HG03432 (cell line): ENCODE measurements around the gene TTYH3.
"Not testable (repeated sequence)": the region's sequence is repeated elsewhere in the genome, so short reads cannot be mapped to it uniquely, and the experiment has no call there.

ENCODE experiments used
- ATAC-seq: cut with Tn5 transposase; IDR thresholded peaks from one replicate; pipeline ENCODE4 v1.9.1; 2021; ENCODE audit warnings: mild to moderate bottlenecking, moderate library complexity; ENCODE audit not compliant: unreplicated experiment

The TTYH3 gene

DNA sequence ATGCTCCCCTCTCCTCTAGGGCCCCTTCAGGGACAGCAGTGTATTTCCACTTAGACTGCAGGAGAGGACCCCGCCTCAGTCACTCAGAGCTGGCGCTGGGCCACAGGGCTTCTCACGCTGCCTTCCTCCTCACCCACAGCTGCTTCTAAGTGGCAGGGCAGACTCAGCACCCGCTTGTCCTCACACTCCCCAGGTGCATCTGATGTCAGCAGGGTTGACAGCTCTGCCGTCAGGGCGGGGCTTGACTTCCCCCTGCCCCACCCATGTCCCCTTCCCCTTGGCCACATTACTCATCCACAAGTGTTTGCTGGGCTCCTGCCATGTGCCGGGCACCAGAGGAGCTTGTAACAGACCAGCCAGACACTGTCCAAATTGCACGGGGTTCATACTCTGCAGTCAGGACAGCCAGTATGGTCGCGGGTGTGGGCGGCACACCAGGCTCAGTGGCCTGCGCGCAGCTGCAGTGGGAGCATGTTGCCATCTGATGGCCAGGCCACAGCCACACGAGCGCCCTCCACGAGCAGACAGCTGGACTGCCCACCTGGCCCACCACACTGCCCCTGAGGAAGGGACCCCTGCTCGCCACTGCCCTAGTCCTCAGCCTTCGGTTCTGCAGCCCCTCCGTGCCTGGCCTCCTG lies 29.3 kb upstream of the TTYH3 start:
- ATAC-seq = no peak

DNA sequence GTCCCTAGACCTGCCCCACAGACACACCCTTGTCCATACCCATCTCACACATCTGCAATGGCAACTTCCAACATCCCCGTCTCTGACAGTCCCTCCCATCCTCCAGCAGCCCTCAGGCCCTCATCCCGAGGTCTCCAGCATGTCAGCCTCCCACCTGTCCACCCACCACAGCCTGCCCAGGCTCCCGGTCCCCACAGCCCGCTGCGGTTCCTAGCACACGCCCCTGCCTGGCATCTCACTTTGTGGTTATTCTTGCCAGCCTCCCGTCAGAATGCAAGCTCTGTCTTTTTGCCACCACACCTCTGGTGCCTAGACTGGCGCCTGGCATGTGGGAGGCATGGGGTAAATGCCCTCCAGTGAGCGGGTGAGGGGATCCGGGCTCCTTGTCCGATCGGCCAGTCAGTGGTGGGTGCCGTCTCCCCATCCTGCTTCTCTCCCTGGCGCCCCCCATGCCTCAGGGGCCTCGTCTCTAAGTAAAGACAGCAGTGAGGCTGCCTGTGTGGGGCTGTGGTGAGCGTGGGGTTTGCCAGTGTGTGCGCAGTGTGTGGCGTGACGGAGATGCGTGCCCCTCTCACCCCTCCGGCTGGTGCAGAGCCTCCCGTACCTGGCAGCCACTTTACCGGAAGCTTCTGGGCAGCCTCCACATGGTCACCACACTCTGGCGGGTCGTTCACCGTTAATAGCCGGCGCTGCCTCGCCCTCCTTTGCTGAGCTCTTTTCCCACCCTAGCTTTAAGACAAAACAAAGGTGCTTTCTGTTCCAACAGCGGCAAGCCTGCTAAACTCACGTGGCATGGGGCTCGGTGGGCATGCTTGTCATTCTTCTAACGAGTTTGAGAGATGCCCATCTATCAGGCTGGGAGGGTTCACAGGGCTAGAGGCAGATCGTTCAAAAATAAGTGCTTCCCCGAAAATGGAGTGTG lies 28.5 kb upstream of the TTYH3 start:
- no peak for ATAC-seq

DNA sequence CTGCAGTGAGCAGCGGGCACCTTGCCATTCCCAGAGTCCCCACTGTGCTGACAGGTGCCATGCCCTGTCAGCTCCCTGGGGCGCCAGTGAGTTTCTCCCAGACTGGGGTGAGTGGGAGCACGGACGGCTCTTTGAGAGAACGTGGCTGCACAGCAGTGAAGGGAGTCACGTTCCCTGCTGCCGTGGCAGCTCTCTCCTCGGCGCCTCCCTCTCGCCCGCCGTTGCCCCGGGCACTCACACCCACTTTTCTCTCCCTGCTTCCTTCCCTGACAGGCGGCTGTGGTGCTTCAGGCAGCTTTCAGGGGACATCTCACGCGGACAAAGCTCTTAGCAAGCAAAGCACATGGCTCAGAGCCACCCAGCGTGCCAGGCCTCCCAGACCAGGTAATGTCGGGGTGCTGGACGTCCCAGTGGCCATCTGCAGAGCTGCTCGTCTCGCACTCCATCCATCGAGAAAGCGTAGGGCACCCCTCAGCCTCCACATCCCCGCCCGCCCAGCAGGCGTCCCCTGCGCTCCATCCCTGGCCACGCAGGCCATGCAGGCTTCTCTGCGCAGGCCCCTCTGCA lies 27.1 kb upstream of the TTYH3 start:
- no peak for ATAC-seq

DNA sequence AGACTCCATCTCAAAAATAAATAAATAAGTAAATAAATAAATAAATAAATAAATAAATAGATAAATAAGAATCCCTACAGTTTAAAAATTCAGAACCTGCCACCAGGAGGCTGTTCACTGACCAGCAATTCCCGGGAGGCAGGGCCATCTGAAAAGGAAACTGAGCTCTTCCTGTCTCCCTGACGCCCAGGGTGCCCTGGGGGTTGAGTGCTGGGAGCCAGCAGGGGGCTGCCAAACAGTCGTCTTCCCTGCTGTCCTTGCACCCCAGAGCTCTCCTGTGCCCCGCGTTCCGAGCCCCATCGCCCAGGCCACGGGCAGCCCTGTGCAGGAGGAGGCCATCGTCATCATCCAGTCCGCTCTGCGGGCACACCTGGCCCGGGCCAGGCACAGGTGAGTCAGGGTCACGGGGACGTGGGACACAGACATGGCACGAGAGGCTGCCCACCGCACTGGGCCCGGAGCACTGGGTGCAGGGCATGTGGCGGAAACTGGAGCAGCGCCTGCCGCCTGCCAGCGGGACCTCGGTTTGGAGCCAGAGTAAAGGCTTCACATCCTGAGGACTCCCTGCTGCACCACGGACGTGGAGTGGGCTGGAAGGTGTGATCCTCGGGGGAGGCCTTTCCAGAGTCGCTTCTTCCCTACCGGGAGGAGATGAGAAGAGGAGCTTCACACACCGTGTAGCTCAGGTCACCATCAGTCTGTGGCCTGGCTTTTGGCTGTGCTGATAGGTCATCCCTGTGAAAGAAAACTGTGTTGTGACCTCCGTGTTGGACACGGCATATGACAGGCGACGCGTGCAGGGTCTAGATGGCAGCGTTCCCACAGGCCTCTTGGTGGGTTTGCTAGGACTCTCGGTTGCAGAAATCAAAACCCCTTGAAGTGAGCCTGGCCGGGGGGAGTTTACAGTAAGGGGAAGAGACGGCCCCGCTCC lies 25.9 kb upstream of the TTYH3 start:
- no peak for ATAC-seq

DNA sequence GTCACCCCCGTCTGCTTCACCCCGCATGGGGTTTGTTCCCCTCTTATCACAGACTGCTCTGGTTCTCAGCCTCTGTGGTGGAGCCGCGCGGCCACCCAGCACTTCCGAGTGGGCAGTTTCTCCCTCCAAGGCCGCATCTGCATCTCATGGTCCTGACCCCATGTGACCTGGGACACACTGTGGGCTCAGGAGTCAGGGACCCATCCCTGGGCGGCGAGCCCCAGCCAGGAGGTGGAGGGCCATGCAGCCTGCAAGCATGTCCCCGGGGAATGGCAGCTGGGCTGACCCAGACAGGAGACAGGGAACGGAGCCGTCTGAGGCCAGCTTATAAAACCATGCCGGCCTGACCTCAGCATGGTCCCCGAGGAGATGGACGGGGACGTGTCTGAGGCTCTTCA lies 25.2 kb upstream of the TTYH3 start:
- no peak for ATAC-seq

- no peak for ATAC-seq
These were observed 24.5 kb upstream of the TTYH3 start for GRCh38 chr7:2607122-2607922.

- no peak for ATAC-seq
These were observed 23.6 kb upstream of the TTYH3 start for GRCh38 chr7:2607923-2608904.

- peak; percentile 61 for ATAC-seq
These were observed 22.8 kb upstream of the TTYH3 start for GRCh38 chr7:2608921-2609411.

DNA sequence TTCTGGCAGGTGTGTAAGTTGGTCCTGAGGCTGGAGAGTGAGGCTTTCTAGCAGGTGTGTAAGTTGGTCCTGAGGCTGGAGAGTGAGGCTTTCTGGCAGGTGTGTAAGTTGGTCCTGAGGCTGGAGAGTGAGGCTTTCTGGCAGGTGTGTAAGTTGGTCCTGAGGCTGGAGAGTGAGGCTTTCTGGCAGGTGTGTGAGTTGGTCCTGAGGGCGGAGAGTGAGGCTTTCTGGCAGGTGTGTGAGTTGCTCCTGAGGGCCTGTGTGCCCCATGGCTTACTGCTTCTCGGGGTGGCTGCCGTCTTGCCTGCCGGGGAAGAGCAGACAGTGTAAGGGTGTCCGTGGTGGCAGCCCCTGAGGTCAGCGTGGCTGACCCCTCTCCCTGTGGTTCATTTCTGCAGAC lies 22.1 kb upstream of the TTYH3 start:
- ATAC-seq = not testable (repeated sequence)

DNA sequence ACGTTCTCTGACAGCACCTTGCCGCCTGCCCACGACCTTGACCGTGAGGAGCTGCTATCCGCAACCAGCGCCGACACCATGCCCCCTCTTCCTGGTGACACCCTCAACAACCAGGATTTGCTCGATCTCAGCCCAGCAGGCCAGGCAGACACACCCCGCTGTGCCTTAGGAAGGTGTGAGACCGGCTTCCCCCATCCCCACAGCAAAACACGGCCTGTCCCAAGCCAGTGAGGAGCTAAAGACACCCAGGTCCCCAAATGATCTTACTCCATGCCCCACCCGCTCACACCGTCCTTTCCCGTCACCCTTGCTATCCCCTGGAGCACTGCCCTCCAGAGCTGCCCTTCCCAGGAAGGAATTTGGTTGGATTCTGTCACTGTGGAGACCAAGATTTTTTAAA lies 21.3 kb upstream of the TTYH3 start:
- no peak for ATAC-seq

DNA sequence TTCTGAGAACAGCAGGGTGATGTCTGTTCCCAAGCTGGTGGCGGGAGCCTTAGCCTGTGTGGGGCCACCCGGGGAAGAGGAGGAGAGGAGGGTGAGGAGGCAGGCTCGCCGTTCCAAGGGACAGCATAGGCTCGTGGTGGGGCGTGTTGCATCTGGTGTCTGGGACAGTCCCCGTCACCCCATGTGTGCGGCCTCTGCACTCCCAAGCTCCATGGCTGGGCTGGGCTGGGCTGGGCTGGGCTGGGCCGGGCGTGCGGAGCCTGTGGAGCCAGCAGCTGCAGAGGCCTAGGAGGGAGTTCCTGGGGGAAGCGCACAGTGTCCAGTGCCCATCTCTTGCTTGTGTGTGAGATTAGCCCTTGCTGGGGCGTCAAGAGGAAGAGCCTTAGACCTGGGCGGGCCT lies 20.9 kb upstream of the TTYH3 start:
- no peak for ATAC-seq

DNA sequence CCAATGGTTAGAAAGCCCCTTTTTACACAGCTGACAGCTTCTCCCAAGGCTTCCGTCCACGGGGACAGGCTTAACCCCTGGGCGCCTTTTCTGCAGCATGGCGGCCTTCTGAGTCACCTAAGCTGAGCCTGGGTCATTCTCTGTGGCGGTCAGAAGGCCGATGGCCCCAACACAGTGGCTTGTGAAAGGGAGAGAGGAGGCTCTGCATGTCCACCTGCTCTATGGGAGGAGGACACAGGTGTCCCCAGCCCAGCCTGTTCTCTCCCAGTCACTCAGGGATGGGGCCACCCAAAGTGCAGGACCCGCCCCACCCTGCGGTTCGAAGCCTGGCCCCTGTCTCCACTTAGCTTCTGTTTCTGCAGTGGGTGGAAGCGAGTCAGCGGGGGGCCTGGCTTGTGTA lies 20.4 kb upstream of the TTYH3 start:
- no peak for ATAC-seq

DNA sequence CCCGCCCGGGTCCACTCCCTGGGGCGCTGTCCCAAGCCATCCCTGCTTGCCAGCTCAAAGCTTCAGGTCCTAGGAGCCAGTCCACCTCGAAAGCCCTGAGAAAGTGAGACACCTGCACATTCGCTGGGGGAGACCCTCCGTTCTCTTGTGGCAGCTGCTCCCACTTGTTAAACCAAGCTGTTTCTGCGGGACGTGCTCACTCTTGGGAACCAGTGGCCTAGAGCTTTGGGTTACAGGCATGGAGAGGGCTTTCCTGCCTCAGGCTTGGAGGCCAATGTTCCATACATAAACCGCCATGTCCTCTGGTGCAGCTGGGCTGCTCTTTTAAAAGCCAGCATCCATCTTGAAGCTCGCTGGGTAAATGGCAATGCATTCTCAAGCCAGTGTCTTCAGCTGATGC lies 19.9 kb upstream of the TTYH3 start:
- ATAC-seq = no peak

- no peak for ATAC-seq
These were observed 19.2 kb upstream of the TTYH3 start for GRCh38 chr7:2612445-2613097.

- no peak for ATAC-seq
These were observed 18.5 kb upstream of the TTYH3 start for GRCh38 chr7:2613098-2613930.

DNA sequence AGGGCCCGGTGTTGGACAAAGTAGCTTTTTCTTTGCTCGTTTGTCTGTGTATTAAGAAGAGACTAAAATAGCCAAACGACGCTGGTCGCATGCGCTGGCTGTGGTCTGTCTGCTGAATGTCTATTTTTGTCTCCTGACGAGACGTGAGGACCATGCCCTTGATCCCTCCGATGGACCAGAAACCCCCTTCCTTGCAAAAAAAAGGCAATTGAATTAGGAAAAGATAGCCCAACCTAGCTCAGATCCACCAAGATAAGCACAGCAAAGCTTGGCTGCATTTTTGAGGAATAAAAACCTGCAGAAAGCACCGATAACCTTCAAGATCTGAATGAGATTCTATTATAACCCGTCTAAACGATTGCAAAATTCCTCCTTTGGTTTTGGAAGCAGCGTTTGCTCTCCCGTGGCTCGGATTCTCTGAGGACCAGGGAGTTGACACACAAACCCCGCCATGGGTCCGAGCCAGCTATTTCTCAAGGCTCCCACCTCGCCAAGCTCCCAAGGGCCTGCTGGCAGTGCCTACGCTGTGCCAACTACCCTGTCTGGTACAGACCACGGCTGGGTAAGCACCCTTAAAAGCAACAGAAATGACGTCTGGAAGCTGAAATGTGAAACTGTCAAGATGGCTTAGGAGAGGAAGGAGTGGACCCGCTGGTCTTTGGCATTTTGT lies 17.7 kb upstream of the TTYH3 start:
- ATAC-seq = no peak
